Measurements from ENCODE around the gene EML1. TPM values are rescaled to one million over a fixed set of nuclear protein-coding genes. Genes with fewer than 3 reads are reported as not detected.

EML1 gene
- total RNA-seq, 2 experiments from 2014 or later, result 1.3 TPM

GRCh38 chr14:99910337-99911309, 117.4 kb downstream of the EML1 start:
- ChIA-PET POLR2A (no interaction called here), CTCF (no interaction called here)

- ChIA-PET CTCF (interaction anchor here (0.6 to 1.2 kb wide), 3 partner anchors 16 to 31 kb away, joined by 3 to 5 read pairs (median 3); no protein-coding TSS in a partner anchor), POLR2A (no interaction called here)
These were observed 122.3 kb downstream of the EML1 start for GRCh38 chr14:99915305-99916090.

- POLR2A ChIA-PET, result no interaction called here
- CTCF ChIA-PET, result interaction anchor here (0.6 to 1.2 kb wide), 2 partner anchors 17 to 30 kb away, joined by 3 to 5 read pairs; no protein-coding TSS in a partner anchor
These were observed 122.8 kb downstream of the EML1 start for GRCh38 chr14:99916091-99916383.

- CTCF ChIA-PET, result no interaction called here
- POLR2A ChIA-PET, result no interaction called here
These were observed 125.6 kb downstream of the EML1 start for GRCh38 chr14:99918781-99919180.

- POLR2A ChIA-PET, result no interaction called here
- CTCF ChIA-PET, result no interaction called here
These were observed 128.2 kb downstream of the EML1 start for GRCh38 chr14:99921425-99921824.

GRCh38 chr14:99924379-99924778, 131.2 kb downstream of the EML1 start:
- ChIA-PET POLR2A (no interaction called here), CTCF (no interaction called here)

- CTCF ChIA-PET, result no interaction called here
- POLR2A ChIA-PET, result no interaction called here
These were observed 132.3 kb downstream of the EML1 start for GRCh38 chr14:99925471-99925870.

GRCh38 chr14:99928963-99929362, 135.8 kb downstream of the EML1 start:
- POLR2A ChIA-PET, result no interaction called here
- CTCF ChIA-PET, result no interaction called here

GRCh38 chr14:99929601-99930000, 136.4 kb downstream of the EML1 start:
- ChIA-PET POLR2A (interaction anchor here (0.6 kb wide), 1 partner anchor 461 kb away, joined by 6 read pairs; no protein-coding TSS in a partner anchor), CTCF (no interaction called here)

- ChIA-PET CTCF (interaction anchor here (2.6 kb wide), 1 partner anchor 16 kb away, joined by 13 read pairs; no protein-coding TSS in a partner anchor), POLR2A (no interaction called here)
These were observed 137.4 kb downstream of the EML1 start for GRCh38 chr14:99930420-99931274.

- ChIA-PET CTCF (interaction anchor here (2.6 kb wide), 1 partner anchor 15 kb away, joined by 13 read pairs; no protein-coding TSS in a partner anchor), POLR2A (no interaction called here)
These were observed 138.1 kb downstream of the EML1 start for GRCh38 chr14:99931308-99931707.

- ChIA-PET POLR2A (no interaction called here), CTCF (interaction anchor here (0.7 kb wide), 1 partner anchor 23 kb away, joined by 5 read pairs; no protein-coding TSS in a partner anchor)
These were observed 142.8 kb downstream of the EML1 start for GRCh38 chr14:99936056-99936455.

GRCh38 chr14:99936738-99937474, 143.7 kb downstream of the EML1 start:
- CTCF ChIA-PET, result interaction anchor here (1.1 kb wide), 1 partner anchor 10 kb away, joined by 4 read pairs; no protein-coding TSS in a partner anchor

GRCh38 chr14:99937475-99938244, 144.4 kb downstream of the EML1 start:
- ChIA-PET CTCF (interaction anchor here (1.1 kb wide), 1 partner anchor 9 kb away, joined by 4 read pairs; no protein-coding TSS in a partner anchor), POLR2A (interaction anchor here (0.6 kb wide), 1 partner anchor 250 kb away, joined by 4 read pairs; no protein-coding TSS in a partner anchor)

More at GRCh38 chr14:99936738-99937474, 143.7 kb downstream of the EML1 start:
- POLR2A ChIA-PET, result no interaction called here

GRCh38 chr14:99938376-99938775, 145.2 kb downstream of the EML1 start:
- ChIA-PET CTCF (no interaction called here), POLR2A (interaction anchor here (0.6 kb wide), 1 partner anchor 250 kb away, joined by 4 read pairs; no protein-coding TSS in a partner anchor)

GRCh38 chr14:99938896-99939295, 145.7 kb downstream of the EML1 start:
- POLR2A ChIA-PET, result no interaction called here
- CTCF ChIA-PET, result no interaction called here

- ChIA-PET CTCF (no interaction called here), POLR2A (no interaction called here)
These were observed 146.2 kb downstream of the EML1 start for GRCh38 chr14:99939421-99939820.

- ChIA-PET POLR2A (no interaction called here), CTCF (no interaction called here)
These were observed 146.9 kb downstream of the EML1 start for GRCh38 chr14:99940064-99940463.
